HG03159 (cell line): ENCODE measurements around the gene UBAP2.

Experiments used
- ATAC-seq: cut with Tn5 transposase; IDR thresholded peaks from one replicate; pipeline ENCODE4 v1.9.1; 2021; ENCODE audit warnings: mild to moderate bottlenecking, moderate library complexity; ENCODE audit not compliant: unreplicated experiment

Gene UBAP2

DNA sequence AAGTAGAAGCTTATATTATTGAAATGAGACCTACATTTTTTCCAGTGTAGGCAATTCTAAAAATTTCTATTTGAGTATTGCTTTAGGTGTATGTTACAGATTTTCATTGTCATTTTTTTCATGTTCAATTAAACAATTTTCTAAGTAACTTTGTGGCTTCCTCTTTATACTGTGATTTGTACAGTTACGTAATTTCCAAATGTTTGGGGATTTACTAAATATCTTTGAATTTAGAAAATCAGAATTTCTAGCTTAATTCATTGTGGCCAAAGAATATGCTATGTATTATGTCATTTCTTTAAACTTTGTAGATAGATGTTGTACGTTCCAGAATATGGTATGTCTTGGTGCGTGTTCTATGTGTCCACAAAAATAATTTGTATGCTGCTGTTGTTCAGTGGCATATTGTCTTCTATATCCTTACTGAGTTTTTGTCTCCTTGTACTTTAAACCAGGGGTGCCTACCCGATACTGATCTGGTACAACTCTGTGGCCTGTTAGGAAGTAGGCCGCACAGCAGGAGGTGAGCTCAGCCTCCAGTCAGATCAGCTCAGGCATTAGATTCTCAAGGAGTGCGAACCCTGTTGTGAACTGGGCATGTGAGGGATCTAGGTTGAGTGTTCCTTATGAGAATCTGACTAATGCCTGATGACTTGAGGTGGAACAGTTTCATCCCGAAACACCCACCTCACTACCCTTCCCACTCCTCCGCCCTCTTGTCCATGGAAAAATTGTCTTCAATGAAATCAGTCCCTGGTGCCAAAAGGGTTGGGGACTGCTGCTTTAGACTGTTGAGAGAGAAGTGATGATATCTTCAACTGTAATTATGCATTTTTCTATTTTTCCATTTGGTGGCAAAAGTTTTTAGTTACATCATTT lies 168.2 kb downstream of the UBAP2 start:
- no peak for ATAC-seq

DNA sequence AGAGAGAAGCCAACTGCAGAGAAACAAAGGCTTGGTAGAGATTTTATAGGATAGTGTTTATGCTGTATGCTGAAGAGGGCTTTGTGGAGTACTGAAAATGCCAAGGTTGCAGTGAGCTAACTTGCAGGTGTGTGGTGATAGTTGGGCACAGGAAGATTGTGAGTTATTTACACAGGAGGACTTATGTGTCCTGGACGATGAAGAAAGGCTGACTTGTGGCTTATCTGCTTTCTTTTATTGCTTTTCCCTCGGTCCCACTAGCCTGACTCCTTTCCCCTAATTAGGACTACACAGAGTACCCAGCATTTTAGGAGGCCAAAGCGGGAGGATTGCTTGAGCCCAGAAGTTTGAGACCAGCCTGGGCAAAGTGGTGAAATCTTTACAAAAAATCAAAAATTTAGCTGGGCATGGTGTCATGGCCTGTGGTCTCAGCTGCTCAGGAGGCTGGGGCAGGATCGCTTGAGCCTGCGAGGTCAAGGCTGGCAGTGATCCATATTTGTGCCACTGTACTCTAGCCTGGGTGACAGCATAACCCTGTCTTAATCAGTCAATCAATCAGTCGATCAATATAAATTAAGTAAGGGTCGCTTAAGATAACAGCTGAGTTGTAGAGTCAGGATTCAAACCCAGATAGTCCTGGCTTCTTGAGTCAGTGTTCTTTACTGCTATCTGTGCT lies 169.9 kb downstream of the UBAP2 start:
- no peak for ATAC-seq

- no peak for ATAC-seq
Measured at GRCh38 chr9:33877727-33878489, 170.8 kb downstream of the UBAP2 start.
